ENCODE measurements around the gene SLC9A2.

- TF ChIP-seq SPI1 (IDR thresholded peaks at IDR 0.05; ENCODE audit: low read depth, low read length) (no peak), TAF1 (IDR thresholded peaks at IDR 0.05; ENCODE audit: low read depth, low read length) (no peak), POLR2AphosphoS5 (IDR thresholded peaks at IDR 0.05; ENCODE audit: low read depth, low read length) (no peak), POLR2A (IDR thresholded peaks at IDR 0.05; ENCODE audit: low read depth, low read length) (no peak), POU2F2 (IDR thresholded peaks at IDR 0.05; ENCODE audit: low read depth, low read length) (no peak), PAX5 (IDR thresholded peaks at IDR 0.05; ENCODE audit: insufficient read depth, low read length, severe bottlenecking) (no peak)
Measured at GRCh38 chr2:102663381-102663780, 44.0 kb downstream of the SLC9A2 start.

All from GM12891 (cell line).